Activated naive CD4-positive, alpha-beta T cell treated with anti-CD3 and anti-CD28 coated beads, Interleukin-2, amount 10 ng/mL, durations not matched to agents 7 days and 5 days (primary cell): ENCODE measurements around the gene DAO.
A peak's percentile ranks its signal among the peaks of the same experiment; 100 is the strongest.

Source experiments
- CTCF ChIA-PET: fragments of 350-600 bp; sonication (Branson Sonifier 250); formaldehyde crosslinking; loops from one replicate; lab custom pipeline; 2021; ENCODE audit warnings: antibody characterized with exemption; lab: Charles Lee
- DNase-seq: peaks from one replicate; pipeline ENCODE4 v3.0.0-alpha.2; 2020
- H3K27ac Mint-ChIP-seq: one replicate; pipeline ENCODE4 v1.8.0; 2021; ENCODE audit warnings: mild to moderate bottlenecking, moderate library complexity, mixed read lengths
- H3K27me3 Mint-ChIP-seq: one replicate; pipeline ENCODE4 v1.8.0; 2021; ENCODE audit warnings: mild to moderate bottlenecking, mixed read lengths
- H3K36me3 Mint-ChIP-seq: one replicate; pipeline ENCODE4 v1.8.0; 2021; ENCODE audit warnings: mixed read lengths
- H3K4me1 Mint-ChIP-seq: one replicate; pipeline ENCODE4 v1.8.0; 2021; ENCODE audit warnings: mixed read lengths
- H3K4me3 Mint-ChIP-seq: one replicate; pipeline ENCODE4 v1.8.0; 2021; ENCODE audit warnings: mild to moderate bottlenecking, moderate library complexity, mixed read lengths
- H3K9me3 Mint-ChIP-seq: one replicate; pipeline ENCODE4 v1.8.0; 2021; ENCODE audit warnings: mixed read lengths

The DAO gene

GRCh38 chr12:108933949-108934348 lies 54.1 kb downstream of the DAO start:
- Mint-ChIP-seq H3K27me3 (peaks cover 3% of the 10 kb centered on the region), H3K27ac (no peak overlapping the region), H3K4me1 (no peaks in the 10 kb centered on the region), H3K9me3 (no peaks in the 10 kb centered on the region), H3K4me3 (no peak overlapping the region), H3K36me3 (no peaks in the 10 kb centered on the region)
- DNase-seq = no peak
- CTCF ChIA-PET = interaction anchor here (0.6 kb wide), 1 partner anchor 148 kb away, joined by 3 read pairs; no protein-coding TSS in a partner anchor

GRCh38 chr12:108935159-108935763 lies 55.4 kb downstream of the DAO start:
- Mint-ChIP-seq H3K27ac (no peak overlapping the region), H3K27me3 (peaks cover 6% of the 10 kb centered on the region), H3K4me1 (no peaks in the 10 kb centered on the region), H3K9me3 (no peaks in the 10 kb centered on the region), H3K4me3 (no peak overlapping the region), H3K36me3 (no peaks in the 10 kb centered on the region)
- DNase-seq = no peak
- CTCF ChIA-PET = interaction anchor here (1.6 kb wide), 1 partner anchor 15 kb away, joined by 5 read pairs; no protein-coding TSS in a partner anchor

GRCh38 chr12:108938247-108938924 lies 58.5 kb downstream of the DAO start:
- Mint-ChIP-seq H3K9me3 (no peaks in the 10 kb centered on the region), H3K4me1 (no peaks in the 10 kb centered on the region), H3K36me3 (no peaks in the 10 kb centered on the region), H3K27me3 (peaks cover 7% of the 10 kb centered on the region), H3K27ac (no peak overlapping the region), H3K4me3 (no peak overlapping the region)
- CTCF ChIA-PET = no interaction called here
- DNase-seq = no peak

GRCh38 chr12:108939594-108939993 lies 59.7 kb downstream of the DAO start:
- Mint-ChIP-seq H3K4me3 (no peak overlapping the region), H3K9me3 (no peaks in the 10 kb centered on the region), H3K27me3 (peaks cover 16% of the 10 kb centered on the region), H3K4me1 (no peaks in the 10 kb centered on the region), H3K27ac (no peak overlapping the region), H3K36me3 (no peaks in the 10 kb centered on the region)
- CTCF ChIA-PET = no interaction called here
- DNase-seq = peak; percentile 45

GRCh38 chr12:108940138-108940537 lies 60.2 kb downstream of the DAO start:
- peaks cover 16% of the 10 kb centered on the region for H3K27me3 Mint-ChIP-seq
- CTCF ChIA-PET = interaction anchor here (1.0 kb wide), 1 partner anchor 10 kb away, joined by 6 read pairs; no protein-coding TSS in a partner anchor
- H3K4me3 Mint-ChIP-seq = no peak overlapping the region
- no peak for DNase-seq
- H3K27ac Mint-ChIP-seq = no peak overlapping the region
- no peaks in the 10 kb centered on the region for H3K36me3 Mint-ChIP-seq
- H3K4me1 Mint-ChIP-seq = no peaks in the 10 kb centered on the region
- no peaks in the 10 kb centered on the region for H3K9me3 Mint-ChIP-seq

- Mint-ChIP-seq H3K27ac (no peak overlapping the region), H3K4me1 (peaks cover 2% of the 10 kb centered on the region), H3K36me3 (no peaks in the 10 kb centered on the region), H3K4me3 (no peak overlapping the region), H3K9me3 (peaks cover 2% of the 10 kb centered on the region), H3K27me3 (peaks cover 26% of the 10 kb centered on the region)
- no peak for DNase-seq
- CTCF ChIA-PET = no interaction called here
These were observed 67.2 kb downstream of the DAO start for GRCh38 chr12:108947097-108947496.

GRCh38 chr12:108948367-108948766 lies 68.5 kb downstream of the DAO start:
- Mint-ChIP-seq H3K4me3 (no peak overlapping the region), H3K27ac (no peak overlapping the region), H3K36me3 (no peaks in the 10 kb centered on the region), H3K4me1 (peaks cover 2% of the 10 kb centered on the region), H3K27me3 (peaks cover 25% of the 10 kb centered on the region), H3K9me3 (peaks cover 2% of the 10 kb centered on the region)
- no peak for DNase-seq
- CTCF ChIA-PET = no interaction called here

- CTCF ChIA-PET = interaction anchor here (0.7 to 2.5 kb wide), 17 partner anchors 8 to 388 kb away, joined by 3 to 24 read pairs (median 5); partner anchors contain the start of gene ISCU
- H3K27me3 Mint-ChIP-seq = peaks cover 19% of the 10 kb centered on the region
- H3K4me1 Mint-ChIP-seq = peaks cover 2% of the 10 kb centered on the region
- no peak overlapping the region for H3K27ac Mint-ChIP-seq
- H3K4me3 Mint-ChIP-seq = no peak overlapping the region
- DNase-seq = no peak
- peaks cover 2% of the 10 kb centered on the region for H3K9me3 Mint-ChIP-seq
- no peaks in the 10 kb centered on the region for H3K36me3 Mint-ChIP-seq
These were observed 70.1 kb downstream of the DAO start for GRCh38 chr12:108949976-108950375.
